HG03095 (cell line): ENCODE results near the gene DCN.
A peak's percentile ranks its signal among the peaks of the same experiment; 100 is the strongest.

Experiments
- ATAC-seq: cut with Tn5 transposase; IDR thresholded peaks from one replicate; pipeline ENCODE4 v1.9.1; 2021; ENCODE audit warnings: moderate library complexity; ENCODE audit not compliant: unreplicated experiment

Gene DCN

DNA sequence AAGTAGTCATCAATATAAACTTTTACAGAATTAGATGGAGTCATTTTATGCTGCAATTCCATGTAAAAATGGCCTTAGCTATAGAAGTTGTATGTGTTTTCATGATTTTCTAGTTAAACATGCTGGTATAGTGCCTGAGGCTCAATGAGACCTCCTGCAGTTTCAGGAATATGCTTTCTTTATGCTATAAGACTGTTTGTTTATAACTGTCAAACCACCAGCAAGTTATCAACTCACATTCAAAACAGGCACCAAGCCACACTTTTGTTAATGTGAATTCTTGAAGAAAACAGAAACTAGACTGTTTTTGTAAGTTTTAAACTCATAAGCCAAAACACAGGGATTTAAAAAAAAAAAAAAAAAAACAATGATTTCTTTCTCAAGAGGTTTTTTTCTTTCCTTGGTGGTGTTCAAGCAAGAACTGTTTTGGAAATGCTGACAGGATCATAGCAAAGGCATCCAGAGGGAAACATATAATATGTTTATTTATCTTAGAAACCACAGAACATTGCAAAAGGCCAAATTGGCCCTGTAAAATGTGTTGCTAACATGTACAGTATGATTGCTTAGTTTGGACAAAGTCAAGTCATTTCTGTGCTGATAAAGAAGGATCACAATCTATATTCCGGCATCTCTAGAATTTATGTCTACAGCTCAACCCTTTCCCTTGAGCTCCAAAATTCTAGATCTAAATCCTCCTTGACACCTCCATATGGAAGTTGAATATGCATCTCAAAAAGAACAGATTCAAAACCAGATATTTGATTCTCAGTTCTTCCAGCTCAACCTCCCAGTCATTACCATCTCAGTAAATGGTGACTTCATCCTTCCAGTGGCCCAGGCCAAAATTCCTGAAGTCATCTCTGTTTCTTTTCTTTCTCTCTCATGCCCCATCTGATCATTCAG, 42.3 kb downstream of the DCN start:
- no peak for ATAC-seq

- ATAC-seq = no peak
These were observed 43.3 kb downstream of the DCN start for GRCh38 chr12:91139286-91139685.

DNA sequence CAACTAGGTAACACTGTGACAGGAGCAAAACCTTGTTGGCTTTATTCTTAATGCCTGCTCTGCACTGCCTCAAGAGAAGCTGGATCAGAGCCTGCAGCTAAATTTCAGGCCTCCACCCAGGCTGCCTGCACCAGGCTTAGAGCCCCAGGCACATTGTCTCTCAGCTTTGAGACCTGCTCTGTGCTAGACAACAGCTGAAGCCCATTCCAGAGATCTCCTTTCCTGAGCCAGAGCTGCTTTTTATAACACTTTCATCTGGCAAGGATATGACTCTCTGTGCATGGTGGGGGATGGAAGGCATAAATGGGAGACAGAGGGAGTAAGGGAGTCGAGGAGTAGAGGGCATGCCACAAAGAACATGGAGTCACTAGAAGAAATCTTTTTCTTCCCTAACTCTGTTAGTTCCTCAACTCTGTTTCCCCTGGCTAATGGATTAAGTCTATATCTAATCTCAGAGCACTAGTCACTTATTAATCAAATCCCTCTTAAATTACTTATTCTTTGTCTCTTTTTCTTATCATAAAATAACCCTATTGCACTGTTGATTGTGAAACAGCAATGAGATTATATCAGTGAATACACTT, 44.2 kb downstream of the DCN start:
- no peak for ATAC-seq

DNA sequence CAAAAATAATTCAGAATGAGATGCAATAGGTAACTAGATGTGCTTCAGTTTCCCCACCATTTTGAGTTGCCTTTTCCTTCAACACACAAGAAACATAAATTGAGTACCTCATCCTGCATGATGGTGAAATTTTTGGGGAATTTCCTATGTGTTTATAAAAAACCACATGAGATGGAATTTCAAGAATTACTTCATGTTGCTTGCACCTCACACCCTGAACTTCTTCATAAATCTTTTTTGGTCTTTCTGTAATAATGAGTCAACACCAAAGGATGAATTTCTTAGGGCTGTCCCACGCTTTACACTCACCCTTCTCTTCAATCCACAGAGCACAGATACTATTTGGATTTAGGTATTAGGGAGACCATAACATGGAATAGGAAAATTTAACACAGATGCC, 48.7 kb downstream of the DCN start:
- ATAC-seq = no peak

DNA sequence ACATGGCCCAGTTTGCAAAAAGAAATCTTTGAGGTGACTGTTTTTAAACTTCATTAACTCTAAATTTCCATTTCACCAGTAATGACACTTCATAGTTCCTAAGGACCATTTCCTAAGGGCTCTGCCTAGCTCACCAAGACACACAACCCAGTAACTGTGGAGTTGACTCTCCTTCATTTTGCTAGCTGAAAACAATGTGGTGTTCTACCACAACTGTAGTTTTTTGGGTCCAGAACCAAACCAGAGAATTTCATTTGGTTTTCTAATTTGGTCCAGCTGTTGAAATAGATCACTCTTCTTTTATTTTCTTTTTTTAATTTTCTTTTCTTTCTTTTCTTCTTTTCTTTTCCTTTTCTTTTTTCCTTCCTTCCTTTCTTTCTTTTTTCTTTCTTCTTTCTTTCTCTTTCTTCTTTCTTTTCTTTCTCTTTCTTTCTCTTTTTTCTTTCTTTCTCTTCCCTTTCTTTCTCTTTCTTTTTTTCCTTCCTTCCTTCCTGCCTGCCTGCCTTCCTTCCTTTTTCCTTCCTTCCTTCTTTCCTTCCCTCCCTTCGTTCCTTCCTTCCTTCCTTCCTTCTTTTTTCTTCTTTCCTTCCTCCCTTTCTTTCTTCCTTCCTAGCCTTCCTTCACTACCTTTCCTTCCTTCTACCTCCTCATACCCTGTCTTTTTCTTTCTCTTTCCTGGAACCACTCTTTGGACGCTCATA, 52.8 kb downstream of the DCN start:
- ATAC-seq = no peak

DNA sequence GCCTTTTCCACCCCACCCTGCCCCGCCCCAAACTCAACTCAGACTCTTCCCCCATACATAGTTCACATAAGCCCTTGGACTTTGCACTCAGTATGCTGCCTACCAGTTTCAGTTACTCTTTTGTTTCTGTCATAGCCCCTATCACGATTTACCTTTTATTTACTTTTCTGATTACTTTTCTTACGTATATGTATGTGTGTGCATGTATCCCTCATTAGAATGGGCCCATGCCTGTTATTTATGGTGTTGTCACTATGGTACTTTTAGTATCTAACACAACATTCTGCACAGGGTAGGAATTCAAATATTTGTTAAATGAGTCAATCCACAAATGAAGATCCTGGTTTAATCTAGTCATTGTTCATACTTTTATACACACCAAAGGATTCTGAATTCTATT, 54.9 kb downstream of the DCN start:
- no peak for ATAC-seq

DNA sequence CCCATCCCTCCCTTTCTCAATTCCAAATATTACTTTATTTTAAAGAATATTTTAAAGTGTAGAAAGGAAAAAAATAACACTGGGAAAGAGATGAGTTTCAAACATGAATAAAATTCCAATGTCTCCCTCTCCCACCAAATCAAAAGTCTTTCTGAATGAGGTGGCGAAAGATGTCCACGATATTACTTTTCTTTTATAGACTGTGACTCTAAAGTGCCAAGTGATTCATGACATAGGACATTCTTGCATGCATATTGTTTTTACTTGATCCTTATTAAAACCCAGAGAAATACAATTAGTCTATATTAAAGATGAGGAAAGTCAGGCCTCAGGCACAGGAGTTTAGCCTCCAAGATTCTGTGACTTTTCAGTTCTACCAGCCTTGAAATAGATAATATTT, 55.3 kb downstream of the DCN start:
- no peak for ATAC-seq

- ATAC-seq = no peak
These were observed 56.1 kb downstream of the DCN start for GRCh38 chr12:91126516-91126915.

GRCh38 chr12:91123236-91123916, 59.2 kb downstream of the DCN start:
- ATAC-seq = no peak

DNA sequence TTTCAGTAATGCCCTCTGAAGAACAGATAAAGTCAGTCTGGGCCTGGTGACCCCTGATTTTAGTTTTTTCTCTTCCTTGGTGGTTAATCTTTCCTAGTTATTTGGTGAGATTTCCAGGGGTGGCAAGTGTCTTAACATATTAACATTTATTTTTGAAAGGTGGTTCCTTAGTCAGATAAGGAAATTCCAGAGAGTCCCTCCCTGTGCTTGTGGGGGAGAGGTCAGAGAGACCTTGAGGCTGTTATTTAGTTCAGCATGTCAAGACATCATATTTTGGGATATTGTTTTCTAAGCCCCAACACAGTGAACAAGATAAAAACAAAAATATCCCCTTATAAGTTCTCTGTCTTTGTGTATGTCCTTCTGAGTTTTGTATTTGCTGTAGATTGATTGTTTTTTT, 61.8 kb downstream of the DCN start:
- ATAC-seq = no peak

- no peak for ATAC-seq
These were observed 63.5 kb downstream of the DCN start for GRCh38 chr12:91119089-91119488.

GRCh38 chr12:91113621-91114020, 69.0 kb downstream of the DCN start:
- no peak for ATAC-seq

DNA sequence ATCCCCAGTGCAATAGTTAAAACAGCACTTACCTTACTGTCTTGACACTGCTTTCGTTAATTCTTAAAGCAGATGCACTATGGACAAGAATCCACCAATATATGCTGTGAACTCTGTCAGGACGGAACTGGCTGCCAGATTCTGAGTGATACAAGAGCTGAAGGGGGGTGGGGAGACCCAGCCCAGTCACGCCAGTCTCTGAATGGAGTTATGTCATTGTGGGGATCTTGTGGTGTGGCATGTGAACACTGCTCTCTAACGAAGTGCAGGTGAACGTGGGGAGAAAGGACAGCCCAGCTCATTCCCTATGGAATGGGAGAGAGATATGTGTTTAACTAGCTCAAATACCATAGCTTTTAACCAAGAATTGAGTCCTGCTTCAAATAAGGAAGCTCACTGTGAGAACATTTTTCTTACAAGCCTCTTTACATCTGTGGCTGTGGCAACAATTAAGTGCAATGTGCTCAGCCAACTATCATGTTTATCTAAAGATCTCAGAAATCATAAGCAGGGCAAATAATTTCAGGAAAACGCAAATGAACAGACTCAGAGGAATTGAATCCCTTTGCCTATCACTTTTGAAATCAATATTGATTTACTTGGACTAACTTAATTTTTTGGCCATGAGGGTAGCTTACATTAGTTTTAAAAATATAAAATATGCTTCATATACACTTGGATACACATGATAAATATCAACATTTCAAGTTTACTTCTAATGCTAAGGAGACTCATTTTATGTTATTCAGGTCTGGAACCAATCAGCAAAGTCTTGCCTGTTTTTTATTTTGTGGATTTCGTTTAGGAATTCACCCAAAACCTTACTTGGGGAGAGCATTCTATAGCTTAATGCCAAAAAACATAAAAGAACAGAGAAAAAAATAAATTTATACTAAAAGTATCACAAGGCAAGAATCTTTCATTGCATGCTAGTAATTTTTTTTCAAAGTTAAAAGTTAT, 71.0 kb downstream of the DCN start, which contains the start of gene LUM:
LUM (minus strand) TSS at position 129 of the 960 bp plus-strand sequence. CDS start 2,515 bp downstream, outside the sequence.
- no peak for ATAC-seq

- no peak for ATAC-seq
These were observed 72.2 kb downstream of the DCN start for GRCh38 chr12:91110311-91110924.

DNA sequence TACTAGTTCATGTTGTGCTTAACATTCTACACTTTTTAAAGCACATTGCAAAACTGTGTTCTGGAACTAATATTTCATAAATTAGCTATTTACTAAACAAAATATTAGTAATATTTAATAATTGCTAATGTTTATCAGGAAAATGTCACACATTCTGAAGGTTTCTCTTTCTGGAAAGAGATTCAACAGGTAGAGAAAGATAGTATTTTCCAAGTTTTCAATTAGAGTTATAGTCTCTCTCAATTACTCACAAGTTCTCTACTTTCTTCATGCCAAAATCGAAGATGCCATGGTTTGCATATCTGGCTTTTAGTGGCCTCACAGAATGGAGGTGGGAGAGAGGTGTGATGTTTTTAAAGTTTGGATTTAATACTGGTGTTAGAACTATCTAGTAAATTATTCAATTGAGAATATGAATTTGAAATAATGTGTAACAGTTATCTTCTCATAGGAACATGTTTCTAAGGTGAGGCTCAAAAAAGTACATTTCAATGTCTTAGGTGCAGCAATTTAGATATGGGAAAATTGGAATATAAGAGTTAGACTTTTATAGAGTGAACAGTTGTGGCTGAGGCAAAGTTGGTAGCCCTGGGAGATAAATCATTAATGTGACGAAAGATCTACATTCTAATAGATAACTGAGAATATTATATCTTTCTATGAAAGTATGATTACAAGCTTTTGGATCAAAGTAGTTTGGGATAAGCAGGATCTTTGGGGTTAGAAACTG, 72.9 kb downstream of the DCN start:
- ATAC-seq = no peak

- ATAC-seq = peak; percentile 57
These were observed 73.5 kb downstream of the DCN start for GRCh38 chr12:91109148-91109564.

GRCh38 chr12:91108196-91108755, 74.3 kb downstream of the DCN start:
- ATAC-seq = no peak

- ATAC-seq = no peak
These were observed 76.3 kb downstream of the DCN start for GRCh38 chr12:91106283-91106682.

- ATAC-seq = no peak
These were observed 76.8 kb downstream of the DCN start for GRCh38 chr12:91105807-91106206.
